IMR-90 (cell line): Measurements from ENCODE around the gene GRIK1. TPM values are rescaled to one million over a fixed set of nuclear protein-coding genes. Genes with fewer than 3 reads are reported as not detected.

ENCODE experiments used
- ATAC-seq: fragments of 200-7000 bp; cut with Tn5 transposase; 2 replicates; pipeline ENCODE4 v1.9.1; 2020; ENCODE audit warnings: low read depth, mild to moderate bottlenecking, moderate library complexity
- BruUV-seq: library from RNA; stranded (reverse); fragments of 400-500 nt; replicated peaks from 2 replicates; lab custom pipeline; 2021; lab: Mats Ljungman, UMichigan
- CTCF ChIA-PET: fragments of 300-600 bp; formaldehyde crosslinking; extraction: SDS; loops from one replicate; lab custom pipeline; 2021; ENCODE audit warnings: antibody characterized with exemption; lab: Yijun Ruan, JAX
- POLR2A ChIA-PET: fragments of 300-600 bp; sonication (Branson Sonifier 250); formaldehyde crosslinking; loops from one replicate; lab custom pipeline; 2022; ENCODE audit warnings: antibody characterized with exemption; ENCODE audit not compliant: unreplicated experiment; lab: Charles Lee
- DNase-seq: peaks from one replicate; pipeline ENCODE4 v3.0.0; 2013
- H2AFZ ChIP-seq: replicated peaks from 2 replicates; pipeline ENCODE3; 2013; ENCODE audit warnings: low read length, mild to moderate bottlenecking; ENCODE audit not compliant: poor library complexity
- H2AK5ac ChIP-seq: 2 replicates; pipeline ENCODE4 v1.6.1; 2013; ENCODE audit warnings: low read depth, low read length, inconsistent platforms
- H2AK9ac ChIP-seq: replicated peaks from 2 replicates; pipeline ENCODE3; 2013; ENCODE audit warnings: mild to moderate bottlenecking, low read depth, low read length, moderate library complexity; ENCODE audit not compliant: poor library complexity
- H2BK120ac ChIP-seq: 2 replicates; pipeline ENCODE4 v1.6.1; 2013; ENCODE audit warnings: low read depth, low read length, inconsistent platforms
- H2BK15ac ChIP-seq: 3 replicates; pipeline ENCODE4 v1.6.1; 2013; ENCODE audit warnings: low read depth, low read length, inconsistent platforms
- H2BK20ac ChIP-seq: 2 replicates; pipeline ENCODE4 v1.6.1; 2013; ENCODE audit warnings: low read depth, mild to moderate bottlenecking, inconsistent platforms, low read length, moderate library complexity
- H2BK5ac ChIP-seq: 2 replicates; pipeline ENCODE4 v1.6.1; 2013; ENCODE audit warnings: mild to moderate bottlenecking, low read depth, low read length, inconsistent platforms; ENCODE audit not compliant: poor library complexity, severe bottlenecking
- H3K14ac ChIP-seq: replicated peaks from 2 replicates; pipeline ENCODE4 v1.6.1; 2013; ENCODE audit warnings: low read depth, low read length, inconsistent platforms
- H3K18ac ChIP-seq: 2 replicates; pipeline ENCODE4 v1.6.1; 2013; ENCODE audit warnings: low read depth, low read length, control low read depth
- H3K23ac ChIP-seq: 2 replicates; pipeline ENCODE4 v1.6.1; 2013; ENCODE audit warnings: low read depth, low read length, inconsistent platforms
- H3K27ac ChIP-seq: 2 replicates; pipeline ENCODE4 v1.5.1; 2013; ENCODE audit warnings: mild to moderate bottlenecking, control low read depth, low read length; ENCODE audit not compliant: insufficient read depth
- H3K27me3 ChIP-seq: 2 replicates; pipeline ENCODE4 v1.6.1; 2013; ENCODE audit warnings: low read length; ENCODE audit not compliant: control insufficient read depth, insufficient read depth
- H3K36me3 ChIP-seq: 2 replicates; pipeline ENCODE4 v1.6.1; 2013; ENCODE audit warnings: low read length, mixed read lengths; ENCODE audit not compliant: control insufficient read depth, insufficient read depth
- H3K4ac ChIP-seq: 2 replicates; pipeline ENCODE4 v1.6.1; 2013; ENCODE audit warnings: low read depth, low read length, inconsistent platforms
- H3K4me1 ChIP-seq: 2 replicates; pipeline ENCODE4 v1.6.1; 2013; ENCODE audit warnings: low read length, mixed read lengths; ENCODE audit not compliant: control insufficient read depth, insufficient read depth
- H3K4me2 ChIP-seq: 2 replicates; pipeline ENCODE4 v1.6.1; 2013; ENCODE audit warnings: low read depth, mild to moderate bottlenecking, control low read depth, low read length, moderate library complexity
- H3K4me3 ChIP-seq: 2 replicates; pipeline ENCODE4 v1.5.1; 2013; ENCODE audit warnings: low read depth, mild to moderate bottlenecking, control low read depth, low read length, moderate library complexity; ENCODE audit not compliant: insufficient read depth
- H3K56ac ChIP-seq: 2 replicates; pipeline ENCODE4 v1.6.1; 2013; ENCODE audit warnings: low read length, inconsistent platforms; ENCODE audit not compliant: insufficient read depth; ENCODE audit errors: extremely low read depth
- H3K79me1 ChIP-seq, 2 experiments: 2 replicates each; pipeline ENCODE4 v1.6.1; 2013; ENCODE audit warnings: low read length in 2 of 2, inconsistent platforms in 1 of 2, low read depth in 1 of 2
- H3K9ac ChIP-seq: 2 replicates; pipeline ENCODE4 v1.6.1; 2013; ENCODE audit warnings: low read depth, low read length, control low read depth
- H3K9me1 ChIP-seq: 2 replicates; pipeline ENCODE4 v1.6.1; 2013; ENCODE audit warnings: low read length, inconsistent platforms; ENCODE audit not compliant: insufficient read depth
- H3K9me3 ChIP-seq: 2 replicates; pipeline ENCODE4 v1.6.1; 2013; ENCODE audit warnings: low read length; ENCODE audit not compliant: control insufficient read depth, insufficient read depth
- H4K20me1 ChIP-seq: 2 replicates; pipeline ENCODE4 v1.6.1; 2013; ENCODE audit warnings: low read length, inconsistent platforms; ENCODE audit not compliant: insufficient read depth
- H4K5ac ChIP-seq: 2 replicates; pipeline ENCODE4 v1.6.1; 2013; ENCODE audit warnings: mild to moderate bottlenecking, low read depth, low read length, control low read depth
- H4K8ac ChIP-seq, 2 experiments: 2 replicates each; pipeline ENCODE4 v1.6.1; 2013; ENCODE audit warnings: low read depth in 2 of 2, low read length in 2 of 2, control low read depth in 1 of 2, inconsistent platforms in 1 of 2
- H4K91ac ChIP-seq: 2 replicates; pipeline ENCODE4 v1.6.1; 2013; ENCODE audit warnings: low read depth, low read length, inconsistent platforms; ENCODE audit not compliant: insufficient read depth
- MAZ ChIP-seq: IDR thresholded peaks from 2 replicates; pipeline ENCODE4 v1.6.1; 2012; ENCODE audit warnings: low read depth, mild to moderate bottlenecking, low read length, improper control_type of control experiment, moderate library complexity, borderline replicate concordance
- MXI1 ChIP-seq: IDR thresholded peaks from 2 replicates; pipeline ENCODE4 v1.6.1; 2012; ENCODE audit warnings: low read depth, mild to moderate bottlenecking, low read length, moderate library complexity, borderline replicate concordance
- POLR2A ChIP-seq: IDR thresholded peaks from 2 replicates; pipeline ENCODE4 v1.6.1; 2012; ENCODE audit warnings: mild to moderate bottlenecking, low read depth, low read length
- RAD21 ChIP-seq: IDR thresholded peaks from 2 replicates; pipeline ENCODE4 v1.6.1; 2012; ENCODE audit warnings: low read length, improper control_type of control experiment
- USF2 ChIP-seq: fragments of 150-350 bp; IDR thresholded peaks from 2 replicates; pipeline ENCODE4 v1.6.1; 2017; ENCODE audit warnings: mild to moderate bottlenecking, antibody characterized with exemption, low read length, low read depth
- WGBS, 2 experiments: methylation state at CpG; one replicate each; pipeline versions ENCODE4 v1.1.5 to v1.1.7; 2013; ENCODE audit warnings: missing lambda C conversion rate in 2 of 2; ENCODE audit not compliant: insufficient read length in 1 of 2; ENCODE audit errors: extremely low coverage in 2 of 2; 5-methylcytosine and 5-hydroxymethylcytosine counted together
- dilution Hi-C: fragments of 300-500 bp; cut with HindIII; formaldehyde crosslinking; loops from one replicate; pipeline ENCODE4 v1.14.3; 2018; ENCODE audit warnings: low sequenced_read_pairs; ENCODE audit not compliant: unreplicated experiment
- in situ Hi-C: fragments of 300-500 bp; cut with MboI; formaldehyde crosslinking; loops from 3 replicates; pipeline ENCODE4 v1.14.3; 2019; ENCODE audit warnings: low sequenced_read_pairs, inconsistent platforms, mixed read lengths
- intact Hi-C: fragments of 100-400 bp; cut with micrococcal nuclease; formaldehyde crosslinking; loops from 2 replicates; pipeline ENCODE4 v1.10.0; 2022
- polyA plus RNA-seq, 3 experiments: library from polyadenylated mRNA; depleted of rRNA; stranded (reverse); fragments of >200 nt; gene quantifications; 2 replicates each; pipeline ENCODE4 v1.2.3, GENCODE V29; 2012; ENCODE audit warnings: low replicate concordance in 1 of 3
- total RNA-seq: library from RNA; depleted of rRNA; stranded (reverse); fragments of >200 nt; gene quantifications from 2 replicates; pipeline ENCODE4 v1.2.3, GENCODE V29; 2012

Gene GRIK1
- total and polyA plus RNA-seq, 2 of the 4 experiments (the other 2 are of a cell fraction): not detected

- no peak for ATAC-seq
- in situ Hi-C loops (no loop called here), intact Hi-C loops (no loop called here)
These were observed 417.9 kb downstream of the GRIK1 start for GRCh38 chr21:29521872-29522271.

More at GRCh38 chr21:29521872-29522271, 417.9 kb downstream of the GRIK1 start:
- no peaks in the 10 kb centered on the region for H4K20me1 ChIP-seq
- no peak overlapping the region for H2BK15ac ChIP-seq
- BruUV-seq: no TSS peak
- no peak overlapping the region for H2AK5ac ChIP-seq
- H3K9ac ChIP-seq: no peak overlapping the region
- H3K4me1 ChIP-seq: no peaks in the 10 kb centered on the region
- no peak overlapping the region for H2BK120ac ChIP-seq
- no peak for TF ChIP-seq USF2
- TF ChIP-seq POLR2A: no peak
- TF ChIP-seq RAD21: no peak
- TF ChIP-seq MAZ: no peak
- no peak for TF ChIP-seq MXI1
- 100% methylated on average over 1 of the region's 1 CpG; no CpG with 5 or more reads in 1 of the 2 experiments for WGBS, 2 experiments
- dilution Hi-C loops: no loop called here
- H3K9me1 ChIP-seq: no peaks in the 10 kb centered on the region
- no peak overlapping the region for H3K18ac ChIP-seq
- DNase-seq: no peak
- H3K9me3 ChIP-seq: peaks cover 7% of the 10 kb centered on the region
- no peaks in the 10 kb centered on the region for H3K36me3 ChIP-seq
- H4K8ac ChIP-seq: no peak overlapping the region
- CTCF ChIA-PET: no interaction called here
- no peak overlapping the region for H3K14ac ChIP-seq
- no peak overlapping the region for H3K23ac ChIP-seq
- H3K4me3 ChIP-seq: no peak overlapping the region
- no peak overlapping the region for H2AFZ ChIP-seq
- H3K27ac ChIP-seq: no peak overlapping the region
- H3K27me3 ChIP-seq: no peaks in the 10 kb centered on the region
- H3K4me2 ChIP-seq: no peak overlapping the region
- no peak overlapping the region for H4K5ac ChIP-seq
- POLR2A ChIA-PET: no interaction called here
- H2BK5ac ChIP-seq: no peak overlapping the region
- H3K56ac ChIP-seq: no peak overlapping the region
- no peak overlapping the region for H2AK9ac ChIP-seq
- no peak overlapping the region for H2BK20ac ChIP-seq
- H3K79me1 ChIP-seq: no peaks in the 10 kb centered on the region
- no peak overlapping the region for H4K91ac ChIP-seq
- H3K4ac ChIP-seq: no peak overlapping the region
